ENCODE results near the gene OSBP2.

DNA sequence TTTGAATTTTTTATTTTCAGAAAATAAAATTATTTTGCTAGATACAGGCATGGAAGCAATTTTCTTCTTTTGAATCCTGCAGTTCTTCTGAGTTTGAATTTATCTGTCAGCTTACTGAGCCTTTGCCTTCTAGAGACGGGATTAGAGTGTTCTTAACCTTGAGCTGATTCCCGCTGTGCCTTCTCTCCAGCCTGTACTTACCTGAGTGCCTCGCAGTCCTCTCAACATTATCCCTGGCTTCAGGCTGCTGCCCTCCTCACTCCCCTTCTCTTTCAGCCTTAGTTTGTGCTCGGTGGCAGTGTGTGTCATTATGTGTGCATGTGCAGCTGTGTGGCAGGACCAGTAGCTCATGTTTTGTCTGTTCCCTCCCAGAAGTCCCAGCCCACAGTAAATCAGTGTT is 24.3 kb downstream of the OSBP2 start:
- TF ChIP-seq, protein P1, sequence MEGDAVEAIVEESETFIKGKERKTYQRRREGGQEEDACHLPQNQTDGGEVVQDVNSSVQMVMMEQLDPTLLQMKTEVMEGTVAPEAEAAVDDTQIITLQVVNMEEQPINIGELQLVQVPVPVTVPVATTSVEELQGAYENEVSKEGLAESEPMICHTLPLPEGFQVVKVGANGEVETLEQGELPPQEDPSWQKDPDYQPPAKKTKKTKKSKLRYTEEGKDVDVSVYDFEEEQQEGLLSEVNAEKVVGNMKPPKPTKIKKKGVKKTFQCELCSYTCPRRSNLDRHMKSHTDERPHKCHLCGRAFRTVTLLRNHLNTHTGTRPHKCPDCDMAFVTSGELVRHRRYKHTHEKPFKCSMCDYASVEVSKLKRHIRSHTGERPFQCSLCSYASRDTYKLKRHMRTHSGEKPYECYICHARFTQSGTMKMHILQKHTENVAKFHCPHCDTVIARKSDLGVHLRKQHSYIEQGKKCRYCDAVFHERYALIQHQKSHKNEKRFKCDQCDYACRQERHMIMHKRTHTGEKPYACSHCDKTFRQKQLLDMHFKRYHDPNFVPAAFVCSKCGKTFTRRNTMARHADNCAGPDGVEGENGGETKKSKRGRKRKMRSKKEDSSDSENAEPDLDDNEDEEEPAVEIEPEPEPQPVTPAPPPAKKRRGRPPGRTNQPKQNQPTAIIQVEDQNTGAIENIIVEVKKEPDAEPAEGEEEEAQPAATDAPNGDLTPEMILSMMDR (IDR thresholded peaks at IDR 0.05; ENCODE audit: low read depth, low read length, poor library complexity, severe bottlenecking): no peak
- TF ChIP-seq EZH2phosphoT487 (IDR thresholded peaks at IDR 0.05; ENCODE audit: borderline replicate concordance, low read length): no peak
